Epithelial cell of esophagus (primary cell): ENCODE data around the gene CLSTN1.
"Not testable (repeated sequence)": the region's sequence is repeated elsewhere in the genome, so short reads cannot be mapped to it uniquely, and the experiment has no call there.

Experiments used
- DNase-seq: peaks from one replicate; pipeline ENCODE4 v3.0.0; 2010; ENCODE audit warnings: low read depth
- H3K4me3 ChIP-seq: 2 replicates; pipeline ENCODE4 v1.5.1; 2011; ENCODE audit warnings: mild to moderate bottlenecking, low read length, control low read depth
- CTCF ChIP-seq: IDR thresholded peaks from 2 replicates; pipeline ENCODE4 v1.5.1; 2011; ENCODE audit warnings: low read depth, mild to moderate bottlenecking, low read length, control low read depth, inconsistent platforms; ENCODE audit not compliant: insufficient read depth; ENCODE audit errors: missing control alignments

Gene CLSTN1

GRCh38 chr1:9764550-9764949 lies 59.2 kb downstream of the CLSTN1 start:
- no peak for DNase-seq

GRCh38 chr1:9763914-9764313 lies 59.9 kb downstream of the CLSTN1 start:
- no peak for DNase-seq
- no peak overlapping the region for H3K4me3 ChIP-seq
- no peak for TF ChIP-seq CTCF

More at GRCh38 chr1:9764550-9764949, 59.2 kb downstream of the CLSTN1 start:
- no peak for TF ChIP-seq CTCF
- H3K4me3 ChIP-seq: no peak overlapping the region

- not testable (repeated sequence) for H3K4me3 ChIP-seq, DNase-seq
Measured at GRCh38 chr1:9762446-9762845, 61.3 kb downstream of the CLSTN1 start.

- no peak for DNase-seq
- TF ChIP-seq CTCF: no peak
- no peak overlapping the region for H3K4me3 ChIP-seq
Measured at GRCh38 chr1:9761855-9762254, 61.9 kb downstream of the CLSTN1 start.

- no peak overlapping the region for H3K4me3 ChIP-seq
- DNase-seq: no peak
- TF ChIP-seq CTCF: no peak
Measured at GRCh38 chr1:9760824-9761223, 62.9 kb downstream of the CLSTN1 start.

GRCh38 chr1:9759939-9760338 lies 63.8 kb downstream of the CLSTN1 start:
- no peak for TF ChIP-seq CTCF
- no peak for DNase-seq
- no peak overlapping the region for H3K4me3 ChIP-seq

- no peak overlapping the region for H3K4me3 ChIP-seq
- peak; percentile 89 for DNase-seq
- no peak for TF ChIP-seq CTCF
Measured at GRCh38 chr1:9758559-9759121, 65.1 kb downstream of the CLSTN1 start.
